Smooth muscle cell (in vitro differentiated cells): ENCODE data around the gene PCBP2. TPM values are rescaled to one million over a fixed set of nuclear protein-coding genes. Genes with fewer than 3 reads are reported as not detected.

Experiments
- DNase-seq: peaks from one replicate; lab custom pipeline; 2025; ENCODE audit not compliant: unreplicated experiment; lab: John Stamatoyannopoulos, UW
- H2AFZ ChIP-seq: fragments of 200-600 bp; sonication (generic); 2 replicates; pipeline ENCODE4 v1.6.0; 2016; ENCODE audit warnings: antibody characterized with exemption, low read depth, mild to moderate bottlenecking
- H3F3A ChIP-seq: fragments of 200-600 bp; sonication (generic); 2 replicates; pipeline ENCODE4 v1.6.0; 2017; ENCODE audit warnings: antibody characterized with exemption, low read depth
- H3K27ac ChIP-seq: fragments of 200-600 bp; sonication (generic); 2 replicates; pipeline ENCODE4 v1.5.1; 2016; ENCODE audit warnings: low read depth, mild to moderate bottlenecking
- H3K27me3 ChIP-seq: fragments of 200-600 bp; sonication (generic); 2 replicates; pipeline ENCODE4 v1.6.1; 2016; ENCODE audit warnings: low read depth, mild to moderate bottlenecking
- H3K36me3 ChIP-seq: fragments of 200-600 bp; sonication (generic); 2 replicates; pipeline ENCODE4 v1.5.1; 2016; ENCODE audit warnings: low read depth
- H3K4me1 ChIP-seq: fragments of 200-600 bp; sonication (generic); 2 replicates; pipeline ENCODE4 v1.5.1; 2016; ENCODE audit warnings: low read depth
- H3K4me2 ChIP-seq: fragments of 200-600 bp; sonication (generic); 2 replicates; pipeline ENCODE4 v1.6.0; 2016; ENCODE audit warnings: mild to moderate bottlenecking
- H3K4me3 ChIP-seq: fragments of 200-600 bp; sonication (generic); 2 replicates; pipeline ENCODE4 v1.5.1; 2016; ENCODE audit warnings: mild to moderate bottlenecking
- H3K79me2 ChIP-seq: fragments of 200-600 bp; sonication (generic); 2 replicates; pipeline ENCODE4 v1.6.0; 2016; ENCODE audit warnings: low read depth, mild to moderate bottlenecking
- H3K9ac ChIP-seq: fragments of 200-600 bp; sonication (generic); 2 replicates; pipeline ENCODE4 v1.6.0; 2016; ENCODE audit warnings: low read depth
- H3K9me3 ChIP-seq: fragments of 200-600 bp; sonication (generic); replicated peaks from 2 replicates; pipeline ENCODE4 v1.5.1; 2016; ENCODE audit warnings: low read depth
- H4K20me1 ChIP-seq: fragments of 200-600 bp; sonication (generic); 2 replicates; pipeline ENCODE4 v1.6.0; 2016; ENCODE audit warnings: low read depth
- WGBS: methylation state at CpG from one replicate; pipeline ENCODE4 v1.1.7; 2016; ENCODE audit warnings: low lambda C conversion rate; 5-methylcytosine and 5-hydroxymethylcytosine counted together
- polyA plus RNA-seq: library from polyadenylated mRNA; unstranded; fragments of >200 nt; fragmentation: Nextera tagmentation; extraction: Ambion mirVana; gene quantifications from 2 replicates; pipeline ENCODE4 v1.2.1, GENCODE V29; 2016
- total RNA-seq: library from RNA; depleted of rRNA; stranded (reverse); fragments of >200 nt; gene quantifications from 2 replicates; pipeline ENCODE4 v1.2.3, GENCODE V29; 2014
- TF ChIP-seq, protein P1 (sequence below): fragments of 200-600 bp; sonication (generic); IDR thresholded peaks from 2 replicates; pipeline ENCODE4 v1.5.1; 2017; ENCODE audit warnings: borderline replicate concordance, mild to moderate bottlenecking, antibody characterized with exemption; ENCODE audit not compliant: insufficient read depth, poor library complexity, severe bottlenecking

PCBP2 gene
- total and polyA plus RNA-seq, 2 experiments from 2014 or later: 90.8 to 306 TPM

DNA sequence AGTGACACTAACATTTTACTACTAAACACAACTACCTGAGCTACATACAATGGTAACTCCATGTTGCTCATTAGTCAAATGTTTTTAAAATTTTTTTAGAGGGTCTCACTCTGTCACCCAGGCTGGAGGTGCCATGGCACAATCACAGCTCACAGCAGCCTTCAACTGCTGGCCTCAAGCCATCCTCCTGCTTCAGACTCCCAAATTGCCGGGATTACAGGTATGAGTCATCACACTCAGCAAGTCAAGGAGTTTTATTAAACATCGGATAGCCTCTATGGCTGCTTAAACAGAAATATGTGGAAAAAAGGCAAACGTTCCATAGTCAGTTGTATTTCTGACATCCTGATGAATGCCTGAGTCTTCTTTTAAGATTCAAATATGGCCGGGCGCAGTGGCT, 66.5 kb downstream of the PCBP2 start:
- H3K27me3 ChIP-seq: no peaks in the 10 kb centered on the region
- no peaks in the 10 kb centered on the region for H3K79me2 ChIP-seq
- H3K36me3 ChIP-seq: peaks cover 13% of the 10 kb centered on the region
- no peak overlapping the region for H3K4me3 ChIP-seq
- H3K4me1 ChIP-seq: no peaks in the 10 kb centered on the region
- no peaks in the 10 kb centered on the region for H3F3A ChIP-seq
- H3K9me3 ChIP-seq: no peaks in the 10 kb centered on the region
- TF ChIP-seq, protein P1, sequence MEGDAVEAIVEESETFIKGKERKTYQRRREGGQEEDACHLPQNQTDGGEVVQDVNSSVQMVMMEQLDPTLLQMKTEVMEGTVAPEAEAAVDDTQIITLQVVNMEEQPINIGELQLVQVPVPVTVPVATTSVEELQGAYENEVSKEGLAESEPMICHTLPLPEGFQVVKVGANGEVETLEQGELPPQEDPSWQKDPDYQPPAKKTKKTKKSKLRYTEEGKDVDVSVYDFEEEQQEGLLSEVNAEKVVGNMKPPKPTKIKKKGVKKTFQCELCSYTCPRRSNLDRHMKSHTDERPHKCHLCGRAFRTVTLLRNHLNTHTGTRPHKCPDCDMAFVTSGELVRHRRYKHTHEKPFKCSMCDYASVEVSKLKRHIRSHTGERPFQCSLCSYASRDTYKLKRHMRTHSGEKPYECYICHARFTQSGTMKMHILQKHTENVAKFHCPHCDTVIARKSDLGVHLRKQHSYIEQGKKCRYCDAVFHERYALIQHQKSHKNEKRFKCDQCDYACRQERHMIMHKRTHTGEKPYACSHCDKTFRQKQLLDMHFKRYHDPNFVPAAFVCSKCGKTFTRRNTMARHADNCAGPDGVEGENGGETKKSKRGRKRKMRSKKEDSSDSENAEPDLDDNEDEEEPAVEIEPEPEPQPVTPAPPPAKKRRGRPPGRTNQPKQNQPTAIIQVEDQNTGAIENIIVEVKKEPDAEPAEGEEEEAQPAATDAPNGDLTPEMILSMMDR: no peak
- H3K27ac ChIP-seq: no peak overlapping the region
- 91% methylated on average over 5 of the region's 5 CpGs for WGBS
- DNase-seq: no peak
- H3K9ac ChIP-seq: no peak overlapping the region
- H4K20me1 ChIP-seq: no peaks in the 10 kb centered on the region
- H3K4me2 ChIP-seq: no peak overlapping the region
- H2AFZ ChIP-seq: no peak overlapping the region

DNA sequence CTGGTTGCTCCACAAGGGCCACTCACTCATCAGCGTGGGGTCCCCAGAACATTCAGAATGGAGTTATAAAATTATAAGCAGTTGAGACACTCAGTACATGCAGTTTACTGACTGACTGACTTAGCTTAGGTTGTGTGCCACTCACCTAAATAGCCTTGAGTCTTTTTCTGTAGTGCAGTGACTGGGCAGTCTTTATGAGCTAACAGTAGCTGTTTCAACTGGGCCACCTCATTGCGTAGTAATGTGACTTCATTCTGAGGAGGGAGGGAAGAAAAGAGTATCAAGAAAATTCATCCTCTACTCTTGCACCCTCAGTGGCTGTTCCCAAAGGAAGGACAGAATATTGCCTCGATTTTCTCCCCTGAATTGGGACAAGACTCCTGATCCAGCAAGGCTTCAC, 71.2 kb downstream of the PCBP2 start:
- no peak overlapping the region for H3K27ac ChIP-seq
- H3K36me3 ChIP-seq: peaks cover 19% of the 10 kb centered on the region
- no peaks in the 10 kb centered on the region for H3K27me3 ChIP-seq
- no peaks in the 10 kb centered on the region for H3K4me1 ChIP-seq
- no peaks in the 10 kb centered on the region for H4K20me1 ChIP-seq
- H2AFZ ChIP-seq: no peak overlapping the region
- WGBS: 97% methylated on average over 3 of the region's 3 CpGs
- H3K79me2 ChIP-seq: no peaks in the 10 kb centered on the region
- no peak for DNase-seq
- no peak overlapping the region for H3K9ac ChIP-seq
- TF ChIP-seq, protein P1: no peak
- H3F3A ChIP-seq: no peaks in the 10 kb centered on the region
- no peak overlapping the region for H3K4me2 ChIP-seq
- no peak overlapping the region for H3K4me3 ChIP-seq
- no peaks in the 10 kb centered on the region for H3K9me3 ChIP-seq

DNA sequence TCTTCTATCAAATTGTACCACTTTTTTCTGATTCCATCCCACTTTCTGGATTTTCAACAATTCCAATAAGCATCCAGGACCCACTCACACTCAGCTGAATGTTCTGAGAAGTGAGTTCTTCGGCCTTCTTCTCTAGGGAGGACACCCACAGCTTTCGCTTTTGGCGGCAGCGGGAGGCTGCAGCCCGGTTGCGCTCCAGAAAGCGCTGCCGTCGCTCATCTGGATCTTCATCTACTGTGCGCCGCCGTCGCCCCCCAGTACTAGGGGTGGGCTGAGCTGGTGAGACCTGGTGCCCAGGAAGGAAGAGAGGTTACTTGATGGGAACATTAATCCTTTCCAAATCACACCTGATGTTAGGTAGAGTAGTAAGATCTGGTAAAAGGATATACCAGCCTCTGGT, 72.6 kb downstream of the PCBP2 start:
- Histone ChIP-seq H3K79me2 (no peaks in the 10 kb centered on the region), H3K4me1 (no peaks in the 10 kb centered on the region), H3F3A (no peaks in the 10 kb centered on the region), H4K20me1 (no peaks in the 10 kb centered on the region), H3K27me3 (no peaks in the 10 kb centered on the region), H3K4me3 (no peak overlapping the region), H3K36me3 (peaks cover 19% of the 10 kb centered on the region), H3K27ac (no peak overlapping the region), H3K9ac (no peak overlapping the region), H2AFZ (no peak overlapping the region), H3K9me3 (no peaks in the 10 kb centered on the region), H3K4me2 (no peak overlapping the region)
- DNase-seq: no peak
- WGBS: 97% methylated on average over 13 of the region's 13 CpGs
- TF ChIP-seq, protein P1: no peak

DNA sequence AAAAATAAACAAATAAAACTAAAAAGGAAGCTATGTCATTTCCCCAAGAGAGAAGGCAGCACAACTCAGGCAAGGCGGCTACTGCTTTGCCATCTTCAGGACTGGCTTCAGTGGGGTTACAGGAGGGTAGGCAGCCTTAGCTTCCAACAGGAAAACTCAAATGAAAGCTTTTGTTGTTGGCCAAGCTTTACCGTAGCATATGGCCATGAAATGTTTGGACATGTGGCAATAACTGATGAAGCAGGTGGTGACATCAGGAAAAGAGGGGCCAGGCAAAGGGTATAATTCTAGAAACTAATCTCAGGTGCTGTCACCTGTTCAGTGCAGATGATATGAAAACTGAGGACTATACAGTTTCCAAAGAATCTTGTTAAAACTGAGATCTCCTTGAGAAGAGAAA, 78.2 kb downstream of the PCBP2 start:
- Histone ChIP-seq H3K9me3 (no peaks in the 10 kb centered on the region), H3K4me1 (no peaks in the 10 kb centered on the region), H3K79me2 (no peaks in the 10 kb centered on the region), H3F3A (no peaks in the 10 kb centered on the region), H3K9ac (no peak overlapping the region), H3K36me3 (peaks cover 8% of the 10 kb centered on the region), H2AFZ (no peak overlapping the region), H3K4me2 (no peak overlapping the region), H3K27me3 (no peaks in the 10 kb centered on the region), H3K27ac (no peak overlapping the region), H4K20me1 (no peaks in the 10 kb centered on the region), H3K4me3 (no peak overlapping the region)
- TF ChIP-seq, protein P1: no peak
- DNase-seq: no peak
- 100% methylated on average over 2 of the region's 2 CpGs for WGBS
